Hepatocyte (in vitro differentiated cells): ENCODE measurements around the gene ZNF205. TPM values are rescaled to one million over a fixed set of nuclear protein-coding genes. Genes with fewer than 3 reads are reported as not detected.

Experiments
- DNase-seq: peaks from one replicate; pipeline ENCODE4 v3.0.0-alpha.2; 2016; ENCODE audit warnings: low spot score
- H2AFZ ChIP-seq: fragments of 200-600 bp; sonication (generic); 2 replicates; pipeline ENCODE4 v1.6.0; 2016; ENCODE audit warnings: antibody characterized with exemption, mild to moderate bottlenecking
- H3K27ac ChIP-seq: fragments of 200-600 bp; sonication (generic); 2 replicates; pipeline ENCODE4 v1.5.1; 2016; ENCODE audit warnings: mild to moderate bottlenecking
- H3K27me3 ChIP-seq: fragments of 200-600 bp; sonication (generic); 2 replicates; pipeline ENCODE4 v1.6.1; 2016
- H3K36me3 ChIP-seq: fragments of 200-600 bp; sonication (generic); replicated peaks from 2 replicates; pipeline ENCODE4 v1.5.1; 2016; ENCODE audit warnings: low read depth; ENCODE audit not compliant: insufficient read depth
- H3K4me1 ChIP-seq: fragments of 200-600 bp; sonication (generic); 2 replicates; pipeline ENCODE4 v1.5.1; 2016; ENCODE audit warnings: mild to moderate bottlenecking, moderate library complexity; ENCODE audit not compliant: insufficient read depth
- H3K4me2 ChIP-seq: fragments of 200-600 bp; sonication (generic); 2 replicates; pipeline ENCODE4 v1.6.0; 2016
- H3K4me3 ChIP-seq: fragments of 200-600 bp; sonication (generic); 2 replicates; pipeline ENCODE4 v1.5.1; 2016; ENCODE audit warnings: mild to moderate bottlenecking
- H3K79me2 ChIP-seq: fragments of 200-600 bp; sonication (generic); 2 replicates; pipeline ENCODE4 v1.6.0; 2017; ENCODE audit warnings: mild to moderate bottlenecking
- H3K9me2 ChIP-seq: fragments of 200-600 bp; sonication (generic); replicated peaks from 2 replicates; pipeline ENCODE4 v1.6.0; 2017; ENCODE audit warnings: mild to moderate bottlenecking; ENCODE audit not compliant: insufficient read depth
- H3K9me3 ChIP-seq: fragments of 200-600 bp; sonication (generic); 2 replicates; pipeline ENCODE4 v1.5.1; 2016; ENCODE audit warnings: low read depth, mild to moderate bottlenecking
- H4K20me1 ChIP-seq: fragments of 200-600 bp; sonication (generic); 2 replicates; pipeline ENCODE4 v1.6.0; 2016; ENCODE audit warnings: mild to moderate bottlenecking; ENCODE audit not compliant: insufficient read depth, poor library complexity, severe bottlenecking
- EZH2 ChIP-seq: fragments of 200-600 bp; sonication (generic); IDR thresholded peaks from 2 replicates; pipeline ENCODE4 v1.6.1; 2016; ENCODE audit warnings: antibody characterized with exemption, mild to moderate bottlenecking, borderline replicate concordance
- EZH2phosphoT487 ChIP-seq: fragments of 200-600 bp; sonication (generic); IDR thresholded peaks from one replicate; pipeline ENCODE4 v1.6.1; 2018; ENCODE audit warnings: antibody characterized with exemption, mild to moderate bottlenecking, low read depth, moderate library complexity; ENCODE audit not compliant: unreplicated experiment, severe bottlenecking
- WGBS: methylation state at CpG from one replicate; pipeline ENCODE4 v1.1.6; 2016; ENCODE audit warnings: low lambda C conversion rate; ENCODE audit errors: missing lambda C conversion rate; 5-methylcytosine and 5-hydroxymethylcytosine counted together
- polyA plus RNA-seq: library from polyadenylated mRNA; unstranded; fragments of >200 nt; fragmentation: Nextera tagmentation; extraction: Ambion mirVana; gene quantifications from 2 replicates; pipeline ENCODE4 v1.2.1, GENCODE V29; 2016
- total RNA-seq: library from RNA; depleted of rRNA; stranded (reverse); fragments of >200 nt; gene quantifications from 2 replicates; pipeline ENCODE4 v1.2.3, GENCODE V29; 2014
- TF ChIP-seq, protein P1 (sequence below): fragments of 200-600 bp; sonication (generic); IDR thresholded peaks from 2 replicates; pipeline ENCODE4 v1.5.1; 2016; ENCODE audit warnings: antibody characterized with exemption, mild to moderate bottlenecking; ENCODE audit not compliant: poor library complexity

The ZNF205 gene
- total and polyA plus RNA-seq, 2 experiments from 2014 or later, result 12.3 to 12.6 TPM

DNA sequence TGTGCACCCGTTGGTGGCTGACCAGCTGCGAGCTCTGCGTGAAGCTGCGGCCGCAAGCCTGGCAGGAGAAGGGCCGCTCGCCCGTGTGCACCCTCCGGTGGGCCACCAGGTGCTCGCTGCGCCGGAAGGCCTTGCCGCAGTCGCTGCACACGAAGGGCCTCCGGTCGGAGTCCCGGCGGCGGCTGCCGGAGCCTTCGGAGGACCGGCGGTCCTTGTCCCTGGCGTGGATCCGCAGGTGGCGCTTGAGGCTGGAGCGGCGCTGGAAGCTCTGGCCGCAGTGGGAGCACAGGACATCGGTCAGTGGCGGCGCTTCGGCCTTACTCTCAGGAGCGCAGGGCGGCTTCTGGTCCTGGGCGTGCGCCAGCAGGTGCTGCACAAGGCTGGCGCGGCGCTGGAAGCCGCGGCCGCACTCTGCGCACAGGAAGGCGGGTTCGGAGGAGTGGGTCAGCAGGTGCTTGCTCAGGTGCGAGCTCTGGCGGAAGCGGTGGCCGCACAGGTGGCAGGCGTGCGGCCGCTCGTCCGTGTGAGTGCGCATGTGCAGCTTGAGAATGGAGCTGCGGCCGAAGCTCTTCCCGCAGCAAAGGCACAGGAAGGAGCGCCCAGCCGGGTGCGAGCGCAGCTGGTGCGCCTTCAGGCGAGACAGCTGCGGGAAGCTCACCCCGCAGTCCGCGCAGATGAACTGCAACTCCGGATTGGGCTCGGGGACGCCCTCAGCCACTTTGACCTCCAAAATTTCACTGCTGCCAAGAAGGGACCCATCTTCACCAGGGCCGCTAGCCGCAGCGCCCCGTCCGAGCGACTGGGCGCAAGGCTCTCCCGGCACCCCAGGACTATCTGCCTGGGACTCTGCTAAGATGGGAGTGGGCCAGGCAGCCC lies 22.4 kb upstream of the ZNF205 start:
- H3K79me2 ChIP-seq, result no peaks in the 10 kb centered on the region
- 99% methylated on average over 71 of the region's 81 CpGs for WGBS
- no peaks in the 10 kb centered on the region for H3K9me3 ChIP-seq
- H3K4me3 ChIP-seq, result no peak overlapping the region
- H3K4me1 ChIP-seq, result peaks cover 7% of the 10 kb centered on the region
- no peak for DNase-seq
- TF ChIP-seq, protein P1, sequence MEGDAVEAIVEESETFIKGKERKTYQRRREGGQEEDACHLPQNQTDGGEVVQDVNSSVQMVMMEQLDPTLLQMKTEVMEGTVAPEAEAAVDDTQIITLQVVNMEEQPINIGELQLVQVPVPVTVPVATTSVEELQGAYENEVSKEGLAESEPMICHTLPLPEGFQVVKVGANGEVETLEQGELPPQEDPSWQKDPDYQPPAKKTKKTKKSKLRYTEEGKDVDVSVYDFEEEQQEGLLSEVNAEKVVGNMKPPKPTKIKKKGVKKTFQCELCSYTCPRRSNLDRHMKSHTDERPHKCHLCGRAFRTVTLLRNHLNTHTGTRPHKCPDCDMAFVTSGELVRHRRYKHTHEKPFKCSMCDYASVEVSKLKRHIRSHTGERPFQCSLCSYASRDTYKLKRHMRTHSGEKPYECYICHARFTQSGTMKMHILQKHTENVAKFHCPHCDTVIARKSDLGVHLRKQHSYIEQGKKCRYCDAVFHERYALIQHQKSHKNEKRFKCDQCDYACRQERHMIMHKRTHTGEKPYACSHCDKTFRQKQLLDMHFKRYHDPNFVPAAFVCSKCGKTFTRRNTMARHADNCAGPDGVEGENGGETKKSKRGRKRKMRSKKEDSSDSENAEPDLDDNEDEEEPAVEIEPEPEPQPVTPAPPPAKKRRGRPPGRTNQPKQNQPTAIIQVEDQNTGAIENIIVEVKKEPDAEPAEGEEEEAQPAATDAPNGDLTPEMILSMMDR, result no peak
- no peak for TF ChIP-seq EZH2
- H3K27ac ChIP-seq, result no peak overlapping the region
- no peaks in the 10 kb centered on the region for H4K20me1 ChIP-seq
- H3K9me2 ChIP-seq, result no peaks in the 10 kb centered on the region
- no peak overlapping the region for H3K4me2 ChIP-seq
- no peak overlapping the region for H2AFZ ChIP-seq
- H3K27me3 ChIP-seq, result no peaks in the 10 kb centered on the region
- H3K36me3 ChIP-seq, result no peaks in the 10 kb centered on the region

DNA sequence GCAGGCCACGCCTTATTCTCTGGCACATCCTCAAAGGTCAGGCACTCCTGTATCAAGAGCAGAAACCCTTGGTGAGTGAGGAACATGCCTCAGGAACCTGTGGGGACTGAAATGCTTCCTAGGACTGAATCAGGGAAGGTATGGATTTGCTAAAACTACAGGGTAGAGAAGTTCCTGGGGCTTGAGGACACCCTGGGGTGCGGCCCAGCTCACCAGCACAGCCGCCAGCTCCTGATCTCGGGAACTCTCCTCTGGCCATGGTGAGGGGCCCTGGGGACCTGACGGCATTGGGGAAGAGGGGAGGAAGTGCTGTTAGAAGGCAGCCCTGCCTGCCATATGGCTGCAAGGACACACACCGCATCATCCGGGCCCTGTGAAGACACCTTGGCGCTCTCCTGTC lies 20.8 kb upstream of the ZNF205 start:
- Histone ChIP-seq H2AFZ (no peak overlapping the region), H3K4me3 (no peak overlapping the region), H3K9me2 (no peaks in the 10 kb centered on the region), H3K27ac (no peak overlapping the region), H3K79me2 (no peaks in the 10 kb centered on the region), H3K4me1 (peaks cover 4% of the 10 kb centered on the region), H3K9me3 (no peaks in the 10 kb centered on the region), H3K4me2 (no peak overlapping the region), H3K36me3 (no peaks in the 10 kb centered on the region), H4K20me1 (no peaks in the 10 kb centered on the region), H3K27me3 (no peaks in the 10 kb centered on the region)
- DNase-seq, result no peak
- 91% methylated on average over 8 of the region's 8 CpGs for WGBS
- TF ChIP-seq, protein P1, result no peak
- TF ChIP-seq EZH2phosphoT487 (no peak), EZH2 (no peak)

DNA sequence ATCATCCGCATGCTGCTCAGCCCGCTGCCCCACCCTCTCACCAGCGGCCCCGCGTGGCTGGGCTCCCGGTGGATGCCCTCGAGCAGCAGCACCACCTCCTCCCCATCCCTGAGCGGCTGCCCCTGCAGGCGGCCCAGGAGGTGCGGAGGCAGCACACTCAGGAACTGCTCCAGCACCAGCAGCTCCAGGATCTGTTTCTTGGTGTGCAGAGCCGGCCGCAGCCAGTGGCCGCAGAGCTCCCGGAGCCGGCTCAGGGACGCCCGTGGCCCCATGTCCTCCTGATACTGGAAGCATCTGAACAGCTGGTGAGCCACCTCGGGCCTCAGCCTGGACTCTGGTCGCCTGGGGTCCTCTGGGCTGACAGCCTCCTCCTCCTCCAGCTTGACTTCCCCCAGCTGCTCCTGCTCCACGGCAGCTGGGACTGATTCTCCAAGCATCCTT lies 19.9 kb upstream of the ZNF205 start:
- H4K20me1 ChIP-seq, result no peaks in the 10 kb centered on the region
- no peaks in the 10 kb centered on the region for H3K79me2 ChIP-seq
- WGBS, result 78% methylated on average over 17 of the region's 20 CpGs
- H3K36me3 ChIP-seq, result no peaks in the 10 kb centered on the region
- H3K27ac ChIP-seq, result no peak overlapping the region
- TF ChIP-seq EZH2 (no peak), EZH2phosphoT487 (no peak)
- TF ChIP-seq, protein P1, result no peak
- H3K9me3 ChIP-seq, result no peaks in the 10 kb centered on the region
- DNase-seq, result no peak
- no peaks in the 10 kb centered on the region for H3K9me2 ChIP-seq
- H2AFZ ChIP-seq, result no peak overlapping the region
- no peaks in the 10 kb centered on the region for H3K4me1 ChIP-seq
- no peaks in the 10 kb centered on the region for H3K27me3 ChIP-seq
- H3K4me2 ChIP-seq, result no peak overlapping the region
- H3K4me3 ChIP-seq, result no peak overlapping the region
